OCI-LY7 (cell line): Measurements from ENCODE around the gene GNG12.

Experiments
- EZH2phosphoT487 ChIP-seq: fragments of 200-600 bp; sonication (generic); IDR thresholded peaks from 2 replicates; pipeline ENCODE4 v1.6.1; 2018; ENCODE audit warnings: low read depth, borderline replicate concordance, mild to moderate bottlenecking, mixed run types, antibody characterized with exemption, low read length, moderate library complexity, mixed read lengths
- TF ChIP-seq, protein P1 (sequence below): fragments of 200-600 bp; sonication (generic); conservative IDR thresholded peaks from 2 replicates; pipeline ENCODE4 v1.5.1; 2014; ENCODE audit warnings: mild to moderate bottlenecking, antibody characterized with exemption, low read length, moderate library complexity, mixed read lengths

GRCh38 chr1:67855961-67856360 lies 22.7 kb upstream of the GNG12 start:
- TF ChIP-seq, protein P1, sequence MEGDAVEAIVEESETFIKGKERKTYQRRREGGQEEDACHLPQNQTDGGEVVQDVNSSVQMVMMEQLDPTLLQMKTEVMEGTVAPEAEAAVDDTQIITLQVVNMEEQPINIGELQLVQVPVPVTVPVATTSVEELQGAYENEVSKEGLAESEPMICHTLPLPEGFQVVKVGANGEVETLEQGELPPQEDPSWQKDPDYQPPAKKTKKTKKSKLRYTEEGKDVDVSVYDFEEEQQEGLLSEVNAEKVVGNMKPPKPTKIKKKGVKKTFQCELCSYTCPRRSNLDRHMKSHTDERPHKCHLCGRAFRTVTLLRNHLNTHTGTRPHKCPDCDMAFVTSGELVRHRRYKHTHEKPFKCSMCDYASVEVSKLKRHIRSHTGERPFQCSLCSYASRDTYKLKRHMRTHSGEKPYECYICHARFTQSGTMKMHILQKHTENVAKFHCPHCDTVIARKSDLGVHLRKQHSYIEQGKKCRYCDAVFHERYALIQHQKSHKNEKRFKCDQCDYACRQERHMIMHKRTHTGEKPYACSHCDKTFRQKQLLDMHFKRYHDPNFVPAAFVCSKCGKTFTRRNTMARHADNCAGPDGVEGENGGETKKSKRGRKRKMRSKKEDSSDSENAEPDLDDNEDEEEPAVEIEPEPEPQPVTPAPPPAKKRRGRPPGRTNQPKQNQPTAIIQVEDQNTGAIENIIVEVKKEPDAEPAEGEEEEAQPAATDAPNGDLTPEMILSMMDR = no peak
- TF ChIP-seq EZH2phosphoT487 = no peak
